Femur (tissue), 1 donor: ENCODE measurements around the gene MARK4.

ENCODE experiments used
- DNase-seq: peaks from one replicate; pipeline ENCODE4 v3.0.0-alpha.2; 2017

MARK4 gene

DNA sequence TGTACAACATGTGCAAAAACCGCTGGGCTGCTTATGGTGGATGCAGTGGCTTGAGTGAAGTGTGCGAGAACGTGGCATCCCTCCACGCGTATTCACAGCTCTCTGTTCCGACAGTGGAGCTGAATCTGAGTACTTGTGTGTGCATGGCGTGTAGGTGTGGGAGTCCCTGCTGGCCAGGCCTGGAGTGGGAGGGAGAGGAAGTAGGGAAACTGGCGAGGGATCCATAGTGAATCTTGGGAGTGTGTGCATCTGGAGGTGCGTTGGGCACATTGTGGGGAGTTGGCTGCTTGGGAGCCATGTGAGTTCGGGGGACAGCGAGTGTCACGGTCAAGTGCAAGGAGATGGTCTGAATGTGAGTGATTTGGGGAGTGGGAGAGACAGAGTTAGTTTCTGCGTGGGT, 91.8 kb downstream of the MARK4 start:
- DNase-seq = no peak

DNA sequence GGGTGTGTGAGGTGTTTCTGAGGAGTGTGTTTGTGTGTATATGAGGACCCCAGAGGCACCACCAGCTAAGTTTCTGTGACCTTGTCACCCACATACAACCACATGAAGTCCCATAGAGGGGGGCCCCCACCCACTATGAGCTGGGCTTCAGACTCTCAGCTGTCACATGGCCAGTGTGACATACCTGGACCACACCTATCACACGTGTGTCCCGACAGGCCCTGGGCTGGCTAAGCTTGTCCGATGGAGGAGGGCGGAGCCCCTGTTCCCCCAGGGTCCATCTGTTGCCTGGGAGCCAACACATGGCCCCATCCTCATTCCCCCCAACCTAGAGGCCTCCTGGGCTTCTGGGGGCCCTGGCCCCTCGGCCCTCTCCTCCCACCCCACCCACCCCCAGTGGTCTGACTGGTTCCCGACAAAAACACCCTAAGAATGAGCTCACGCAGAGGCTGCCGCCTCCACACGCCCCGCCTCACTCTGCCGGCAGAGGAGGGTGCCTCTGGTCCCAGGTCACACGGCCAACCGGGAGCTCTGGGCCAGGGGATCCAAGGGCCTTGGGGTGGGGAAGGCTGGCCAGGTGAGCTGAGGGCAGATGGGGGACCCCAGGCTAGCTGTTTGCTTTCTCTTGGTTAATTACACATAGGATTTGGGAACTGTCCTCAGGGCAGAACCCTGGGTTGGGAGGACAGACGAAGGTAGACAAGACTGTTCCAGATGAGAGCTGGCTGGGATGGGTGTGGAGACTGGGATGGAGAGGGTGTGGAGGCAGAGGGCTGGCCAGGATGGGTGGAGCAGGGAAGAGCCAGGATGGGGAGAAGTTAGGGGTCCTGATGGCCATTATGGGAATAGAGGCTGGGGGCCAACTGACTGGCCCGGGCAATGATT, 93.8 kb downstream of the MARK4 start:
- DNase-seq = no peak

DNA sequence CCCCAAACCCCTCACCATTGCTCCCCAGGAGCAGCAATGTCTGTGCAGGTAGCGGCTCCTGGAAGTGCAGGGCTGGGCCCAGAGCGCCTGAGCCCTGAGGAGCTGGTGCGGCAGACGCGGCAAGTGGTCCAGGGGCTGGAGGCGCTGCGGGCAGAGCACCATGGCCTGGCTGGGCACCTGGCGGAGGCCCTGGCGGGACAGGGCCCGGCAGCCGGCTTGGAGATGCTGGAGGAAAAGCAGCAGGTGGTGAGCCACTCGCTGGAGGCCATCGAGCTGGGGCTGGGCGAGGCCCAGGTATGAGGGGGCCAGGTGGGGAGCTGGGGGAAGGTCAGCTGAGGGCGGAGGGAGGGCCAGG, 94.4 kb downstream of the MARK4 start:
- no peak for DNase-seq

- DNase-seq = no peak
Observed at GRCh38 chr19:45346449-45346848, 95.4 kb downstream of the MARK4 start.

DNA sequence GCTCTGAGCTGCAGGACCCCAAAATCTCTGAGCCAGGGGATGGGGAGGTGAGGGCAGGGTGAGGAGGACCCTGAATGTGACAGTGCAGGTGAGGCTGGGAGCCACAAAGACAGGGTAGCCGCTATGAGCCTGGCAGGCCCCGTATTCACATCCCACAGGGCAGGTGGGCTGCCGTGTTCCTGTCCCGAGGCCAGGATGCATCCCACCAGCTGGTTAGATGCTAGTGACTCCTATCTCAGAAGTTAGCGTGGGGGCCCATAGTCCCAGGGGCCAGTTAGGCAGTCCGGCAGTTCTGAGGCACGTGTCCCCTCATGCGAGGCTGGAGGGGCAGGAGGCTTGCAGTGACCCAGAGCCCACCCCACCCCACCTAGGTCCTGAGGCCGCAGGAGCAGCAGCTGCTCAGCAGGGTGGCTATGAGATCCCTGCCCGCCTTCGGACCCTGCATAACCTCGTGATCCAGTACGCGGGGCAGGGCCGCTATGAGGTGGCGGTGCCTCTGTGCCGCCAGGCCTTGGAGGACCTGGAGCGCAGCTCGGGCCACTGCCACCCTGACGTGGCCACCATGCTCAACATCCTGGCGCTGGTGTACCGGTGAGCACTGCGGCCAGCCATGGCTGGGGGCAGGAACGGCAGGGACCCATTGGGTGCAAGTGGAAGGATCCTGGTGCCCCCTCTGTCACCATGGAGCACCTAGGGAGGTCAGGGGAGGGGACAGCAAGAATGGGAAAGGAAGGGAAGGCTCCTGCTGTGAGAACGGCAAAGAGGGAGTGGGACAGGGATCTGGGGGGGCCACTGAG, 96.7 kb downstream of the MARK4 start:
- DNase-seq = no peak

GRCh38 chr19:45348367-45349125, 97.5 kb downstream of the MARK4 start:
- no peak for DNase-seq

GRCh38 chr19:45349126-45349415, 98.0 kb downstream of the MARK4 start:
- no peak for DNase-seq

- DNase-seq = no peak
Observed at GRCh38 chr19:45349430-45349941, 98.4 kb downstream of the MARK4 start.

DNA sequence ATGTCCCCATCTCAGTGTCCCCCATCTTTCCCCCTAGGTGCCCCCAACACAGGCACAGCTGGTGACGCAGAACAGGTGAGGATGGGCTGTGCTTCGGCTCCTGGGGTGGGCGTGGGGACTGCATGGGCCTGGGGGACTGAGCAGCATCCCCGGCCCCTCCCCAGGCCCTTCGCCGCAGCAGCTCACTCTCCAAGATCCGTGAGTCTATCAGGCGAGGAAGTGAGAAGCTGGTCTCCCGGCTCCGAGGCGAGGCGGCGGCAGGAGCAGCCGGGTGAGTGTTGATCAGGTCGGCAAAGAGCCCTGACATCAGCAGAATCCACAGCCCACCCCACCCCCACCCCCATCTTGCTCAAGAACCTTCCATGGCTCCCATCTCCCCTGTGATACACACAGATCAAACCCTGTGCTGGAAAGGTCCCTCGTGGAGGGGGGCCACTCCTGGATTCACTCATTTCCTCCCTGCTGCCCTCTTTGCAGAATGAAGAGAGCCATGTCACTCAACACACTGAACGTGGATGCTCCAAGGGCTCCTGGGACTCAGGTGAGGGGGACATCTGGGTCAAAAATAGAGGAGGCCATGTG, 99.5 kb downstream of the MARK4 start:
- DNase-seq = no peak

- DNase-seq = no peak
Observed at GRCh38 chr19:45351401-45351952, 100.4 kb downstream of the MARK4 start.

DNA sequence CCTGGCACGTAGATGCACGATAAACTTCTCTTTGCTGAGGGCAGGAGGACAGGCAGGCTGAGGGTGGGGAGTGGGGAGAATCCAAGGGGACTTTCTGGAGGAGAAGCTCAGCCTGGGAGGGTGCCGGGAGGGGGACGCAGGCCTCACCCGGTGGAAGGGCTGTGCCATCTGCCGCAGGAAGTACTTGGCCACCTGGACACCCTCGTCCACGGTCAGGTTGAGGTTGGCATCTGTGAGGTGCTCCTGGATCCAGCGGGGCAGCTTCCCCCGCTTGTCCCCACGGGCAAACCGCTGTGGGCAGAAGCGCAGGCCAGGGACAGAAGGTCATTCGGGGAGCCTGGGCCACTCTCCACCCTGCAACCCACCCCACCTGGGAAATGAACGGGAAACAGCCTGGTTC, 101.0 kb downstream of the MARK4 start:
- DNase-seq = no peak

- no peak for DNase-seq
Observed at GRCh38 chr19:45352471-45352870, 101.4 kb downstream of the MARK4 start.

- no peak for DNase-seq
Observed at GRCh38 chr19:45352914-45353796, 102.1 kb downstream of the MARK4 start.

DNA sequence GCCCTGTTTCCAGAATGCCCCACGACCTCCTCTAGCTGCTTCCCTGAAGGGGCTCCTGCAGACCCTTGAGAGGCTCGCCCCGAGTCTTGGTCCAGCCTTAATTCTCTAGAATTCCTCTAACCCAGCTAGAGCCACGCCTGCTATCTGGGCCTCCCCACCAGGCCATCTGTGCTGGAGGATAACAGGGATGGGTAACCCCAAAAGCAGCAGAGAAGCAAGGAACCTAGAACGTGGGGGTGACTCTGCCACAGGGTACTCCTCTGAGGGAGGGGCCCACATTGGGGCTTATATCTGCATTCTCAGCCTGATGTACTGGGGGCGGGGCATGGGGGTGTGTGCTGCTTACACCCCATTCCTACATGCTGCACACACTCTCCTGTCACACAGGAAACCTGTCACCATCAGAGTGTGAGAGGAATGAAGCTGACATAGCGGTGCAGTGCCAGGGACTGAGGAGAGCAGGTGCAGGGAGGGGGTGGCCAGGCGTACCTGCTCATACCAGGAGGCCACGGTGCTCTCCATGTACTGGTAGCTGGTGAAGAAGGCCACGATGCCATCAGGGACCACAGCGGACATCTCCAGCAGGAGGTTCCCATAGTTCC, 103.3 kb downstream of the MARK4 start:
- no peak for DNase-seq
